HepG2 (cell line): ENCODE measurements around the gene MYRIP. TPM values are rescaled to one million over a fixed set of nuclear protein-coding genes. Genes with fewer than 3 reads are reported as not detected.
A peak's percentile ranks its signal among the peaks of the same experiment; 100 is the strongest.

ENCODE experiments used
- ATAC-seq: fragments of 200-7000 bp; cut with Tn5 transposase; 3 replicates; pipeline ENCODE4 v1.9.1; 2020; ENCODE audit warnings: mild to moderate bottlenecking, moderate library complexity
- BruUV-seq: library from RNA; stranded (reverse); fragments of 400-500 nt; replicated peaks from 2 replicates; lab custom pipeline; 2021; lab: Mats Ljungman, UMichigan
- CTCF ChIA-PET: fragments of 300-600 bp; formaldehyde crosslinking; extraction: SDS; loops from one replicate; lab custom pipeline; 2021; ENCODE audit warnings: low total read pairs, inconsistent platforms, low intra/inter-chr PET ratio; lab: Yijun Ruan, JAX
- POLR2A ChIA-PET: fragments of 350-600 bp; sonication (Branson Sonifier 250); formaldehyde crosslinking; loops from one replicate; lab custom pipeline; 2020; ENCODE audit warnings: antibody characterized with exemption, inconsistent platforms; lab: Yijun Ruan, JAX
- DNase-seq: peaks from one replicate; pipeline ENCODE4 v3.0.0-alpha.2; 2015; ENCODE audit warnings: low spot score
- FAIRE-seq: peaks from 3 replicates; lab custom pipeline; 2011; peaks lifted over from hg19 to GRCh38; lab: Jason Lieb, UNC
- H2AFZ ChIP-seq: one replicate; pipeline ENCODE4 v1.6.1; 2011; ENCODE audit warnings: low read length, inconsistent platforms
- H3K27ac ChIP-seq: fragments of 300-600 bp; 3 replicates; pipeline ENCODE4 v1.8.0; 2011; ENCODE audit warnings: mixed run types, mild to moderate bottlenecking, mixed read lengths, low read length, inconsistent platforms; ENCODE audit not compliant: insufficient read depth; ENCODE audit errors: extremely low read length
- H3K27me3 ChIP-seq, 2 experiments: fragments of 200-600 bp in 1 of 2; 2 replicates in 1 of 2; 3 replicates in 1 of 2; pipeline versions ENCODE4 v1.6.0 to v1.8.0; 2011; ENCODE audit warnings: low read length in 2 of 2, mild to moderate bottlenecking in 2 of 2, moderate library complexity in 2 of 2, inconsistent platforms in 1 of 2; ENCODE audit not compliant: insufficient read depth in 2 of 2, control insufficient read depth in 1 of 2
- H3K36me3 ChIP-seq, 2 experiments: fragments of 200-600 bp in 1 of 2; replicated peaks in 1 of 2; 2 replicates in 1 of 2; 3 replicates in 1 of 2; pipeline versions ENCODE4 v1.5.1 to v1.8.0; 2011; ENCODE audit warnings: low read length in 2 of 2, inconsistent platforms in 1 of 2; ENCODE audit not compliant: insufficient read depth in 2 of 2, control insufficient read depth in 1 of 2
- H3K4me1 ChIP-seq: 2 replicates; pipeline ENCODE4 v1.5.1; 2012; ENCODE audit warnings: low read length, inconsistent platforms; ENCODE audit not compliant: insufficient read depth
- H3K4me2 ChIP-seq: 2 replicates; pipeline ENCODE4 v1.6.0; 2011; ENCODE audit warnings: low read depth, low read length, inconsistent platforms
- H3K4me3 ChIP-seq, 3 experiments: fragments of 200-600 bp in 1 of 3; sonication (generic), shearing (Covaris generic) in 1 of 3; replicated peaks in 1 of 3; 2 replicates each; pipeline ENCODE4 v1.5.1; 2011 to 2016; ENCODE audit warnings: low read length in 3 of 3, inconsistent platforms in 2 of 3, low read depth in 2 of 3, mild to moderate bottlenecking in 2 of 3, control low read depth in 1 of 3, mixed read lengths in 1 of 3; ENCODE audit not compliant: insufficient read depth in 1 of 3
- H3K79me2 ChIP-seq: one replicate; pipeline ENCODE4 v1.6.1; 2011; ENCODE audit warnings: low read length, inconsistent platforms; ENCODE audit not compliant: insufficient read depth
- H3K9ac ChIP-seq: 2 replicates; pipeline ENCODE4 v1.6.0; 2011; ENCODE audit warnings: mild to moderate bottlenecking, low read depth, low read length, inconsistent platforms; ENCODE audit not compliant: insufficient read depth
- H3K9me3 ChIP-seq: 2 replicates; pipeline ENCODE4 v1.5.1; 2012; ENCODE audit warnings: mild to moderate bottlenecking, low read length
- H4K20me1 ChIP-seq: 2 replicates; pipeline ENCODE4 v1.6.0; 2011; ENCODE audit warnings: inconsistent platforms, mild to moderate bottlenecking, low read length, moderate library complexity; ENCODE audit not compliant: insufficient read depth
- E2F1 ChIP-seq: sonication (generic); formaldehyde crosslinking; IDR thresholded peaks from 2 replicates; pipeline ENCODE4 v1.5.0; 2020; ENCODE audit warnings: missing genetic modification reagents
- MAFF ChIP-seq: IDR thresholded peaks from 2 replicates; pipeline ENCODE4 v1.6.1; 2011; ENCODE audit warnings: low read depth, low read length, improper control_type of control experiment
- MAFK ChIP-seq, 2 experiments: IDR thresholded peaks in 1 of 2; conservative IDR thresholded peaks in 1 of 2; 2 replicates each; pipeline ENCODE4 v1.6.1; 2011; ENCODE audit warnings: improper control_type of control experiment in 2 of 2, low read length in 2 of 2
- NR1H2 ChIP-seq: sonication (generic); formaldehyde crosslinking; IDR thresholded peaks from 2 replicates; pipeline ENCODE4 v1.8.1; 2022; ENCODE audit warnings: low read depth, missing genetic modification reagents, borderline replicate concordance
- SIN3B ChIP-seq: fragments of 150-350 bp; IDR thresholded peaks from 2 replicates; pipeline ENCODE4 v1.6.1; 2014; ENCODE audit warnings: low read length
- SIX4 ChIP-seq: sonication (generic); formaldehyde crosslinking; IDR thresholded peaks from 2 replicates; pipeline ENCODE4 v1.4.0; 2020; ENCODE audit warnings: missing genetic modification reagents
- STAT6 ChIP-seq: sonication (generic); formaldehyde crosslinking; IDR thresholded peaks from 2 replicates; pipeline ENCODE4 v1.4.0; 2020; ENCODE audit warnings: missing genetic modification reagents, mild to moderate bottlenecking, borderline replicate concordance
- ZBTB3 ChIP-seq: sonication (generic); formaldehyde crosslinking; IDR thresholded peaks from 2 replicates; pipeline ENCODE4 v1.4.0; 2020; ENCODE audit warnings: low read depth, mild to moderate bottlenecking, moderate library complexity, missing genetic modification reagents, borderline replicate concordance
- ZNF879 ChIP-seq: sonication (generic); formaldehyde crosslinking; IDR thresholded peaks from 2 replicates; pipeline ENCODE4 v1.8.1; 2023; ENCODE audit warnings: missing genetic modification reagents
- WGBS: methylation state at CpG from one replicate; pipeline ENCODE4 v1.1.6; 2017; ENCODE audit warnings: low lambda C conversion rate; 5-methylcytosine and 5-hydroxymethylcytosine counted together
- in situ Hi-C: cut with HindIII; loops from 2 replicates; pipeline ENCODE4 v1.10.0; 2017; ENCODE audit warnings: low pct_unique_long_range_greater_than_20kb; ENCODE audit not compliant: extremely low pct_ligation_motif_present
- intact Hi-C: fragments of 100-400 bp; cut with micrococcal nuclease; formaldehyde crosslinking; loops from one replicate; pipeline ENCODE4 v1.10.0; 2022; ENCODE audit not compliant: unreplicated experiment
- polyA plus RNA-seq, 8 experiments: library from polyadenylated mRNA; depleted of rRNA in 3 of 8; stranded (reverse) in 7 of 8; unstranded in 1 of 8; fragments of >200 nt; fragmentation: Illumina TruSeq in 4 of 8; extraction: Trizol in 4 of 8; gene quantifications; 2 replicates each; pipeline versions ENCODE4 v1.2.1 to v1.2.3, GENCODE V29; 2011 to 2016; ENCODE audit warnings: low read depth in 4 of 8, missing spikeins in 1 of 8, mixed read lengths in 1 of 8; ENCODE audit not compliant: insufficient read depth in 1 of 8
- total RNA-seq, 5 experiments: library from RNA; depleted of rRNA; stranded (reverse); fragments of >200 nt; fragmentation: Illumina TruSeq; extraction: Trizol; gene quantifications; 2 replicates each; pipeline ENCODE4 v1.2.3, GENCODE V29; 2016; ENCODE audit warnings: low read depth in 1 of 5
- TF ChIP-seq, protein P1 (sequence below): sonication (generic); formaldehyde crosslinking; IDR thresholded peaks from 2 replicates; pipeline ENCODE4 v1.5.1; 2020; ENCODE audit warnings: mild to moderate bottlenecking, missing genetic modification reagents, moderate library complexity
- TF ChIP-seq, protein P2 (sequence below): fragments of 450-650 bp; IDR thresholded peaks from 2 replicates; pipeline ENCODE4 v1.6.1; 2016

MYRIP gene
- total and polyA plus RNA-seq, 2 of the 13 experiments (the other 11 are each of a cell fraction or from before 2014, with no cell fraction given), result 0.64 to 0.84 TPM

- TF ChIP-seq, protein P1, sequence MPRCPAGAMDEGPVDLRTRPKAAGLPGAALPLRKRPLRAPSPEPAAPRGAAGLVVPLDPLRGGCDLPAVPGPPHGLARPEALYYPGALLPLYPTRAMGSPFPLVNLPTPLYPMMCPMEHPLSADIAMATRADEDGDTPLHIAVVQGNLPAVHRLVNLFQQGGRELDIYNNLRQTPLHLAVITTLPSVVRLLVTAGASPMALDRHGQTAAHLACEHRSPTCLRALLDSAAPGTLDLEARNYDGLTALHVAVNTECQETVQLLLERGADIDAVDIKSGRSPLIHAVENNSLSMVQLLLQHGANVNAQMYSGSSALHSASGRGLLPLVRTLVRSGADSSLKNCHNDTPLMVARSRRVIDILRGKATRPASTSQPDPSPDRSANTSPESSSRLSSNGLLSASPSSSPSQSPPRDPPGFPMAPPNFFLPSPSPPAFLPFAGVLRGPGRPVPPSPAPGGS, result no peak
- TF ChIP-seq STAT6 (CRISPR knock-in tag) (no peak), NR1H2 (no peak), ZNF879 (CRISPR knock-in tag) (no peak), ZBTB3 (CRISPR knock-in tag) (no peak), SIX4 (CRISPR knock-in tag) (no peak), E2F1 (CRISPR knock-in tag) (no peak), SIN3B (no peak), MAFF (peak; percentile 81), MAFK (conservative IDR thresholded peaks at IDR 0.05 in 1 of 2, IDR thresholded peaks at IDR 0.05 in 1 of 2; ENCODE audit: low read length in 2 of 2) (peak; percentile 56 to 88)
- TF ChIP-seq, protein P2, sequence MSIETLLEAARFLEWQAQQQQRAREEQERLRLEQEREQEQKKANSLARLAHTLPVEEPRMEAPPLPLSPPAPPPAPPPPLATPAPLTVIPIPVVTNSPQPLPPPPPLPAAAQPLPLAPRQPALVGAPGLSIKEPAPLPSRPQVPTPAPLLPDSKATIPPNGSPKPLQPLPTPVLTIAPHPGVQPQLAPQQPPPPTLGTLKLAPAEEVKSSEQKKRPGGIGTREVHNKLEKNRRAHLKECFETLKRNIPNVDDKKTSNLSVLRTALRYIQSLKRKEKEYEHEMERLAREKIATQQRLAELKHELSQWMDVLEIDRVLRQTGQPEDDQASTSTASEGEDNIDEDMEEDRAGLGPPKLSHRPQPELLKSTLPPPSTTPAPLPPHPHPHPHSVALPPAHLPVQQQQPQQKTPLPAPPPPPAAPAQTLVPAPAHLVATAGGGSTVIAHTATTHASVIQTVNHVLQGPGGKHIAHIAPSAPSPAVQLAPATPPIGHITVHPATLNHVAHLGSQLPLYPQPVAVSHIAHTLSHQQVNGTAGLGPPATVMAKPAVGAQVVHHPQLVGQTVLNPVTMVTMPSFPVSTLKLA, result no peak
- CTCF ChIA-PET, result no interaction called here
Measured at GRCh38 chr3:40160933-40161332, 351.5 kb downstream of the MYRIP start.

More at GRCh38 chr3:40160933-40161332, 351.5 kb downstream of the MYRIP start:
- H3K36me3 ChIP-seq, result no peaks in the 10 kb centered on the region
- H3K27me3 ChIP-seq, result no peaks in the 10 kb centered on the region
- H3K4me1 ChIP-seq, result no peaks in the 10 kb centered on the region
- ATAC-seq (no peak), DNase-seq (no peak), FAIRE-seq (no peak)
- H3K79me2 ChIP-seq, result no peaks in the 10 kb centered on the region
- 85% methylated on average over 6 of the region's 6 CpGs for WGBS
- intact Hi-C loops (no loop called here), in situ Hi-C loops (no loop called here)
- H3K9ac ChIP-seq, result no peak overlapping the region
- H3K4me3 ChIP-seq, result no peak overlapping the region
- POLR2A ChIA-PET, result no interaction called here
- no peak overlapping the region for H3K27ac ChIP-seq
- no peaks in the 10 kb centered on the region; the same call in 1 of the 2 replicates for H4K20me1 ChIP-seq
- H3K4me2 ChIP-seq, result no peak overlapping the region
- no TSS peak for BruUV-seq
- no peak overlapping the region for H2AFZ ChIP-seq
- H3K9me3 ChIP-seq, result no peaks in the 10 kb centered on the region
